WTC11 (cell line): ENCODE measurements around the gene ANGPTL2. TPM values are rescaled to one million over a fixed set of nuclear protein-coding genes. Genes with fewer than 3 reads are reported as not detected.

Experiments used
- ATAC-seq: fragments of 200-7000 bp; cut with Tn5 transposase; 2 replicates; pipeline ENCODE4 v1.10.0; 2021; ENCODE audit warnings: mild to moderate bottlenecking, moderate library complexity
- CTCF ChIA-PET: fragments of 300-600 bp; sonication (Branson Sonifier 250); formaldehyde crosslinking; loops from one replicate; lab custom pipeline; 2021; ENCODE audit warnings: antibody characterized with exemption; lab: Charles Lee
- POLR2A ChIA-PET: fragments of 350-600 bp; sonication (Branson Sonifier 250); formaldehyde crosslinking; loops from one replicate; lab custom pipeline; 2021; ENCODE audit warnings: antibody characterized with exemption; lab: Charles Lee
- DNase-seq: peaks from one replicate; pipeline ENCODE4 v3.0.0; 2021; ENCODE audit warnings: low spot score
- H3K27ac Mint-ChIP-seq: 2 replicates; pipeline ENCODE4 v1.8.0; 2021; ENCODE audit warnings: mixed read lengths
- H3K27me3 Mint-ChIP-seq: 2 replicates; pipeline ENCODE4 v1.8.0; 2021; ENCODE audit warnings: low read depth, mild to moderate bottlenecking, moderate library complexity, mixed read lengths
- H3K36me3 Mint-ChIP-seq: 2 replicates; pipeline ENCODE4 v1.8.0; 2021; ENCODE audit warnings: mixed read lengths
- H3K4me1 Mint-ChIP-seq: 2 replicates; pipeline ENCODE4 v1.8.0; 2022; ENCODE audit warnings: mixed read lengths
- H3K4me3 Mint-ChIP-seq: 2 replicates; pipeline ENCODE4 v1.8.0; 2021; ENCODE audit warnings: mild to moderate bottlenecking, moderate library complexity, mixed read lengths
- H3K9me3 Mint-ChIP-seq: 2 replicates; pipeline ENCODE4 v1.8.0; 2021; ENCODE audit warnings: mixed read lengths
- CBFB ChIP-seq: sonication (generic); formaldehyde crosslinking; IDR thresholded peaks from 2 replicates; pipeline ENCODE4 v1.8.1; 2022; ENCODE audit warnings: mild to moderate bottlenecking, low read depth, missing genetic modification reagents
- CDX4 ChIP-seq: fragments of 250-450 bp; sonication (Bioruptor Pico); IDR thresholded peaks from 2 replicates; pipeline ENCODE4 v1.9.0; 2021; ENCODE audit warnings: moderate library complexity, mild to moderate bottlenecking, inconsistent platforms, borderline replicate concordance
- ELF4 ChIP-seq: sonication (generic); formaldehyde crosslinking; IDR thresholded peaks from 2 replicates; pipeline ENCODE4 v1.8.1; 2022; ENCODE audit warnings: low read depth, mild to moderate bottlenecking, moderate library complexity, missing genetic modification reagents
- EMX1 ChIP-seq: fragments of 250-450 bp; sonication (Bioruptor Pico); IDR thresholded peaks from 2 replicates; pipeline ENCODE4 v1.8.0; 2021; ENCODE audit warnings: mild to moderate bottlenecking
- FOXP4 ChIP-seq: sonication (generic); formaldehyde crosslinking; IDR thresholded peaks from 2 replicates; pipeline ENCODE4 v1.8.0; 2022; ENCODE audit warnings: mild to moderate bottlenecking, missing genetic modification reagents
- GTF2I ChIP-seq: fragments of 250-450 bp; sonication (Bioruptor Pico); conservative IDR thresholded peaks from 2 replicates; pipeline ENCODE4 v1.4.0; 2021; ENCODE audit warnings: mild to moderate bottlenecking
- IRF2 ChIP-seq: sonication (generic); formaldehyde crosslinking; IDR thresholded peaks from 2 replicates; pipeline ENCODE4 v1.8.0; 2022; ENCODE audit warnings: low read depth, missing genetic modification reagents, borderline replicate concordance
- NFATC4 ChIP-seq: fragments of 250-450 bp; sonication (Bioruptor Pico); IDR thresholded peaks from 2 replicates; pipeline ENCODE4 v1.9.0; 2021; ENCODE audit warnings: mild to moderate bottlenecking
- NR3C1 ChIP-seq: sonication (generic); formaldehyde crosslinking; conservative IDR thresholded peaks from 2 replicates; pipeline ENCODE4 v1.8.1; 2023; ENCODE audit warnings: low read depth, mild to moderate bottlenecking, missing genetic modification reagents
- PREB ChIP-seq: sonication (generic); formaldehyde crosslinking; IDR thresholded peaks from 2 replicates; pipeline ENCODE4 v1.8.1; 2022; ENCODE audit warnings: mild to moderate bottlenecking, missing genetic modification reagents, moderate library complexity, borderline replicate concordance
- RELA ChIP-seq: sonication (generic); formaldehyde crosslinking; IDR thresholded peaks from 2 replicates; pipeline ENCODE4 v1.8.1; 2022; ENCODE audit warnings: missing genetic modification reagents, mild to moderate bottlenecking, borderline replicate concordance
- RORB ChIP-seq: fragments of 250-450 bp; sonication (Bioruptor Pico); IDR thresholded peaks from 2 replicates; pipeline ENCODE4 v1.9.0; 2021; ENCODE audit warnings: mild to moderate bottlenecking
- SOX15 ChIP-seq: fragments of 250-450 bp; sonication (Bioruptor Pico); IDR thresholded peaks from 2 replicates; pipeline ENCODE4 v1.9.0; 2021; ENCODE audit warnings: mild to moderate bottlenecking
- TEAD1 ChIP-seq: sonication (generic); formaldehyde crosslinking; IDR thresholded peaks from 2 replicates; pipeline ENCODE4 v1.8.0; 2022; ENCODE audit warnings: mild to moderate bottlenecking, missing genetic modification reagents
- TP53 ChIP-seq: sonication (generic); formaldehyde crosslinking; IDR thresholded peaks from 2 replicates; pipeline ENCODE4 v1.8.1; 2023; ENCODE audit warnings: mild to moderate bottlenecking, missing genetic modification reagents
- USF2 ChIP-seq: sonication (generic); formaldehyde crosslinking; IDR thresholded peaks from 2 replicates; pipeline ENCODE4 v1.8.1; 2023; ENCODE audit warnings: mild to moderate bottlenecking, missing genetic modification reagents, moderate library complexity
- ZNF121 ChIP-seq: sonication (generic); formaldehyde crosslinking; IDR thresholded peaks from 2 replicates; pipeline ENCODE4 v1.8.0; 2023; ENCODE audit warnings: missing genetic modification reagents
- ZNF138 ChIP-seq: sonication (generic); formaldehyde crosslinking; conservative IDR thresholded peaks from 2 replicates; pipeline ENCODE4 v1.8.1; 2022; ENCODE audit warnings: mild to moderate bottlenecking, moderate library complexity, missing genetic modification reagents
- ZNF416 ChIP-seq: fragments of 250-450 bp; sonication (Bioruptor Pico); IDR thresholded peaks from 2 replicates; pipeline ENCODE4 v1.9.0; 2021; ENCODE audit warnings: mild to moderate bottlenecking, inconsistent platforms
- total RNA-seq: library from RNA; stranded (reverse); gene quantifications from 3 replicates; pipeline ENCODE4 v1.2.3, GENCODE V29; 2021

The ANGPTL2 gene
- total RNA-seq, 1 experiment from 2014 or later = 4.5 TPM

- H3K4me1 Mint-ChIP-seq = peaks cover 18% of the 10 kb centered on the region
- TF ChIP-seq EMX1 = no peak
- no peak for TF ChIP-seq PREB (CRISPR knock-in tag)
- no peak for TF ChIP-seq TEAD1 (CRISPR knock-in tag)
- no peak for TF ChIP-seq USF2 (CRISPR knock-in tag)
- no peak for TF ChIP-seq RELA (CRISPR knock-in tag)
- no peak for TF ChIP-seq RORB
- TF ChIP-seq CDX4 (CRISPR knock-in tag) = no peak
- TF ChIP-seq TP53 = no peak
- TF ChIP-seq NR3C1 = no peak
- TF ChIP-seq CBFB = no peak
- no peak for TF ChIP-seq SOX15 (CRISPR knock-in tag)
- TF ChIP-seq ELF4 (CRISPR knock-in tag) = no peak
- no peak for TF ChIP-seq FOXP4 (CRISPR knock-in tag)
- no peak for TF ChIP-seq ZNF121 (CRISPR knock-in tag)
- no peak for TF ChIP-seq ZNF416
- TF ChIP-seq NFATC4 (CRISPR knock-in tag) = no peak
- TF ChIP-seq IRF2 (CRISPR knock-in tag) = no peak
- TF ChIP-seq GTF2I (CRISPR knock-in tag) = no peak
- no peak for TF ChIP-seq ZNF138 (CRISPR knock-in tag)
- no peaks in the 10 kb centered on the region; the same call in 1 of the 2 replicates for H3K36me3 Mint-ChIP-seq
- H3K27me3 Mint-ChIP-seq = no peaks in the 10 kb centered on the region
- H3K9me3 Mint-ChIP-seq = no peaks in the 10 kb centered on the region
- DNase-seq (no peak), ATAC-seq (no peak)
- H3K4me3 Mint-ChIP-seq = no peak overlapping the region
- ChIA-PET POLR2A (no interaction called here), CTCF (interaction anchor here (1.4 kb wide), 1 partner anchor 10 kb away, joined by 4 read pairs; no protein-coding TSS in a partner anchor)
- no peak overlapping the region for H3K27ac Mint-ChIP-seq
These were observed 47.1 kb upstream of the ANGPTL2 start for GRCh38 chr9:127169575-127169883.

GRCh38 chr9:127168756-127169574 is 46.5 kb upstream of the ANGPTL2 start:
- no peaks in the 10 kb centered on the region; the same call in 1 of the 2 replicates for H3K36me3 Mint-ChIP-seq
- H3K27ac Mint-ChIP-seq = no peak overlapping the region
- no peaks in the 10 kb centered on the region for H3K9me3 Mint-ChIP-seq
- H3K4me3 Mint-ChIP-seq = no peak overlapping the region
- H3K4me1 Mint-ChIP-seq = peaks cover 18% of the 10 kb centered on the region
- no peak for ATAC-seq
- no peaks in the 10 kb centered on the region for H3K27me3 Mint-ChIP-seq
- ChIA-PET POLR2A (no interaction called here), CTCF (interaction anchor here (1.4 kb wide), 1 partner anchor 10 kb away, joined by 4 read pairs; no protein-coding TSS in a partner anchor)
- no peak for DNase-seq
- TF ChIP-seq ELF4 (CRISPR knock-in tag) = no peak
